HepG2 (cell line): Measurements from ENCODE around the gene MEIS1. TPM values are rescaled to one million over a fixed set of nuclear protein-coding genes. Genes with fewer than 3 reads are reported as not detected.

Source experiments
- ATAC-seq: fragments of 200-7000 bp; cut with Tn5 transposase; 3 replicates; pipeline ENCODE4 v1.9.1; 2020; ENCODE audit warnings: mild to moderate bottlenecking, moderate library complexity
- BruUV-seq: library from RNA; stranded (reverse); fragments of 400-500 nt; replicated peaks from 2 replicates; lab custom pipeline; 2021; lab: Mats Ljungman, UMichigan
- CTCF ChIA-PET: fragments of 300-600 bp; formaldehyde crosslinking; extraction: SDS; loops from one replicate; lab custom pipeline; 2021; ENCODE audit warnings: low total read pairs, inconsistent platforms, low intra/inter-chr PET ratio; lab: Yijun Ruan, JAX
- POLR2A ChIA-PET: fragments of 350-600 bp; sonication (Branson Sonifier 250); formaldehyde crosslinking; loops from one replicate; lab custom pipeline; 2020; ENCODE audit warnings: antibody characterized with exemption, inconsistent platforms; lab: Yijun Ruan, JAX
- DNase-seq: peaks from one replicate; pipeline ENCODE4 v3.0.0-alpha.2; 2015; ENCODE audit warnings: low spot score
- FAIRE-seq: peaks from 3 replicates; lab custom pipeline; 2011; peaks lifted over from hg19 to GRCh38; lab: Jason Lieb, UNC
- H2AFZ ChIP-seq: one replicate; pipeline ENCODE4 v1.6.1; 2011; ENCODE audit warnings: low read length, inconsistent platforms
- H3K27ac ChIP-seq: fragments of 300-600 bp; 3 replicates; pipeline ENCODE4 v1.8.0; 2011; ENCODE audit warnings: mixed run types, mild to moderate bottlenecking, mixed read lengths, low read length, inconsistent platforms; ENCODE audit not compliant: insufficient read depth; ENCODE audit errors: extremely low read length
- H3K27me3 ChIP-seq, 2 experiments: fragments of 200-600 bp in 1 of 2; 2 replicates in 1 of 2; 3 replicates in 1 of 2; pipeline versions ENCODE4 v1.6.0 to v1.8.0; 2011; ENCODE audit warnings: low read length in 2 of 2, mild to moderate bottlenecking in 2 of 2, moderate library complexity in 2 of 2, inconsistent platforms in 1 of 2; ENCODE audit not compliant: insufficient read depth in 2 of 2, control insufficient read depth in 1 of 2
- H3K36me3 ChIP-seq, 2 experiments: fragments of 200-600 bp in 1 of 2; replicated peaks in 1 of 2; 2 replicates in 1 of 2; 3 replicates in 1 of 2; pipeline versions ENCODE4 v1.5.1 to v1.8.0; 2011; ENCODE audit warnings: low read length in 2 of 2, inconsistent platforms in 1 of 2; ENCODE audit not compliant: insufficient read depth in 2 of 2, control insufficient read depth in 1 of 2
- H3K4me1 ChIP-seq: 2 replicates; pipeline ENCODE4 v1.5.1; 2012; ENCODE audit warnings: low read length, inconsistent platforms; ENCODE audit not compliant: insufficient read depth
- H3K4me2 ChIP-seq: 2 replicates; pipeline ENCODE4 v1.6.0; 2011; ENCODE audit warnings: low read depth, low read length, inconsistent platforms
- H3K4me3 ChIP-seq, 3 experiments: fragments of 200-600 bp in 1 of 3; sonication (generic), shearing (Covaris generic) in 1 of 3; replicated peaks in 1 of 3; 2 replicates each; pipeline ENCODE4 v1.5.1; 2011 to 2016; ENCODE audit warnings: low read length in 3 of 3, inconsistent platforms in 2 of 3, low read depth in 2 of 3, mild to moderate bottlenecking in 2 of 3, control low read depth in 1 of 3, mixed read lengths in 1 of 3; ENCODE audit not compliant: insufficient read depth in 1 of 3
- H3K79me2 ChIP-seq: one replicate; pipeline ENCODE4 v1.6.1; 2011; ENCODE audit warnings: low read length, inconsistent platforms; ENCODE audit not compliant: insufficient read depth
- H3K9ac ChIP-seq: 2 replicates; pipeline ENCODE4 v1.6.0; 2011; ENCODE audit warnings: mild to moderate bottlenecking, low read depth, low read length, inconsistent platforms; ENCODE audit not compliant: insufficient read depth
- H3K9me3 ChIP-seq: 2 replicates; pipeline ENCODE4 v1.5.1; 2012; ENCODE audit warnings: mild to moderate bottlenecking, low read length
- H4K20me1 ChIP-seq: 2 replicates; pipeline ENCODE4 v1.6.0; 2011; ENCODE audit warnings: inconsistent platforms, mild to moderate bottlenecking, low read length, moderate library complexity; ENCODE audit not compliant: insufficient read depth
- BCL6 ChIP-seq: IDR thresholded peaks from 2 replicates; pipeline ENCODE4 v1.6.1; 2016; ENCODE audit warnings: missing genetic modification reagents, missing compliant biosample characterization
- FOSL1 ChIP-seq: sonication (generic); formaldehyde crosslinking; IDR thresholded peaks from 2 replicates; pipeline ENCODE4 v1.9.0; 2021; ENCODE audit warnings: missing genetic modification reagents, borderline replicate concordance
- FOSL2 ChIP-seq: sonication (generic); formaldehyde crosslinking; IDR thresholded peaks from 2 replicates; pipeline ENCODE4 v1.4.0; 2020; ENCODE audit warnings: missing genetic modification reagents
- JUND ChIP-seq: sonication (generic); formaldehyde crosslinking; IDR thresholded peaks from 2 replicates; pipeline ENCODE4 v1.8.0; 2022; ENCODE audit warnings: mild to moderate bottlenecking, missing genetic modification reagents
- NR2F2 ChIP-seq: IDR thresholded peaks from 2 replicates; pipeline ENCODE4 v1.6.1; 2012; ENCODE audit warnings: low read depth, inconsistent platforms, borderline replicate concordance
- PBX3 ChIP-seq: sonication (generic); formaldehyde crosslinking; IDR thresholded peaks from 2 replicates; pipeline ENCODE4 v1.8.1; 2023; ENCODE audit warnings: missing genetic modification reagents, inconsistent platforms, borderline replicate concordance
- RBAK ChIP-seq: sonication (generic); formaldehyde crosslinking; IDR thresholded peaks from 2 replicates; pipeline ENCODE4 v1.5.1; 2020; ENCODE audit warnings: mild to moderate bottlenecking, missing genetic modification reagents
- SMARCC2 ChIP-seq: fragments of 450-650 bp; IDR thresholded peaks from 2 replicates; pipeline ENCODE4 v1.6.1; 2017; ENCODE audit warnings: antibody characterized with exemption, mild to moderate bottlenecking
- SOX13 ChIP-seq, 3 experiments: fragments of 450-650 bp in 1 of 3; sonication (generic) in 1 of 3; formaldehyde crosslinking in 1 of 3; IDR thresholded peaks in 2 of 3; conservative IDR thresholded peaks in 1 of 3; 2 replicates each; pipeline versions ENCODE4 v1.5.0 to v1.6.1; 2016 to 2020; ENCODE audit warnings: antibody characterized with exemption in 1 of 3, mild to moderate bottlenecking in 1 of 3, missing compliant biosample characterization in 1 of 3, missing genetic modification reagents in 1 of 3, moderate library complexity in 1 of 3
- SOX5 ChIP-seq: IDR thresholded peaks from 2 replicates; pipeline ENCODE4 v1.6.1; 2016; ENCODE audit warnings: borderline replicate concordance
- ZBTB25 ChIP-seq: IDR thresholded peaks from 2 replicates; pipeline ENCODE4 v1.6.1; 2018; ENCODE audit warnings: missing genetic modification reagents
- ZNF558 ChIP-seq: sonication (generic); formaldehyde crosslinking; IDR thresholded peaks from 2 replicates; pipeline ENCODE4 v1.9.0; 2022; ENCODE audit warnings: mild to moderate bottlenecking, missing genetic modification reagents, borderline replicate concordance
- ZNF598 ChIP-seq: sonication (generic); formaldehyde crosslinking; IDR thresholded peaks from 2 replicates; pipeline ENCODE4 v1.5.1; 2020; ENCODE audit warnings: mild to moderate bottlenecking, missing genetic modification reagents, borderline replicate concordance
- WGBS: methylation state at CpG from one replicate; pipeline ENCODE4 v1.1.6; 2017; ENCODE audit warnings: low lambda C conversion rate; 5-methylcytosine and 5-hydroxymethylcytosine counted together
- in situ Hi-C: cut with HindIII; loops from 2 replicates; pipeline ENCODE4 v1.10.0; 2017; ENCODE audit warnings: low pct_unique_long_range_greater_than_20kb; ENCODE audit not compliant: extremely low pct_ligation_motif_present
- intact Hi-C: fragments of 100-400 bp; cut with micrococcal nuclease; formaldehyde crosslinking; loops from one replicate; pipeline ENCODE4 v1.10.0; 2022; ENCODE audit not compliant: unreplicated experiment
- polyA plus RNA-seq, 8 experiments: library from polyadenylated mRNA; depleted of rRNA in 3 of 8; stranded (reverse) in 7 of 8; unstranded in 1 of 8; fragments of >200 nt; fragmentation: Illumina TruSeq in 4 of 8; extraction: Trizol in 4 of 8; gene quantifications; 2 replicates each; pipeline versions ENCODE4 v1.2.1 to v1.2.3, GENCODE V29; 2011 to 2016; ENCODE audit warnings: low read depth in 4 of 8, missing spikeins in 1 of 8, mixed read lengths in 1 of 8; ENCODE audit not compliant: insufficient read depth in 1 of 8
- total RNA-seq, 5 experiments: library from RNA; depleted of rRNA; stranded (reverse); fragments of >200 nt; fragmentation: Illumina TruSeq; extraction: Trizol; gene quantifications; 2 replicates each; pipeline ENCODE4 v1.2.3, GENCODE V29; 2016; ENCODE audit warnings: low read depth in 1 of 5
- TF ChIP-seq, protein P1 (sequence below): sonication (generic); formaldehyde crosslinking; IDR thresholded peaks from 2 replicates; pipeline ENCODE4 v1.8.1; 2022; ENCODE audit warnings: mild to moderate bottlenecking, missing genetic modification reagents
- TF ChIP-seq, protein P2 (sequence below): sonication (generic); formaldehyde crosslinking; IDR thresholded peaks from 2 replicates; pipeline ENCODE4 v1.5.1; 2020; ENCODE audit warnings: mild to moderate bottlenecking, missing genetic modification reagents

The MEIS1 gene
- total and polyA plus RNA-seq, 2 of the 13 experiments (the other 11 are each of a cell fraction or from before 2014, with no cell fraction given), result 3.8 to 6.0 TPM

DNA sequence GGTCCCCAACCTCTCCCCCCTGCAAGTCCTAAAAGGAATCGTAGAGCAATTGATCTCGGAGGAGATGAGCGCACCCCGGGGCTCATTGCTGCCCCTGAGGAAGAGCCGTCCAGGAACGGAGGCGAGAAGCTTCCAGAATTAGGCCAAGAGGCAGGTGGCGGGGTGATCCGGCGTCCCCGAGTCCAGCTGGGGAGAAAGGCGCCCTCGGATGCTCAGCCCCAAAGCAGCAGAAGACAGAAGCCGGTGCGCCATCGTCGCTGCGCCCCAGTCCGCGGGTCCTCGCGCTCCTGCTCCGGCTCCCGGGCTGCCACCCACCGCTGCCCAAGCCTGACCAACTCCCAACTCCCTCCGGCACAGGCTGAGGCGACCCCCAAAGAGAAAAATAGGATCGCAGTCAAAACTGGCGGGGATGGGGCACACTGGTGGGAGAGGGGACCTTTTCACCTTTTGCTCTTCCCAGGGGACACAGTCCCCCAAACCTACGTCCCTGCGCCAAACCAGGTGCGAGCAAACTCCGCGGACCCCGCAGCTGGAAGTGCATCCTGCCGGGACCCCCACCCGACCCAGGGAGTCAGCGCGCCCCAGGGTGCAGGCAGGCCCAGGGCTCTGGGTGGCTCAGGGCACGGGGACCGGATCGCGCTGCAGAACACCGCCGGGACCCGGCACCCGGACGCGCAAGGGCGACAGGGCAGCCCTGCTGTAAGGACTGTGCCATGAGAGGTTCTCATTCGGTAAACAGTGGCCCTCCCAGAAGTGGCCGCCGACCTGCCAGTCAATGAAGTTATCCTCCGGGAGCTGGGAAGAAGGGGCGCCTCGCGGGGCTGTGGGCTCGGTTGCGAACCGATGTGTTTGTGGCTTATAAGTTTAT, 8.4 kb upstream of the MEIS1 start (continued):
- TF ChIP-seq PBX3 (CRISPR knock-in tag) (no peak), NR2F2 (no peak), RBAK (CRISPR knock-in tag) (no peak), ZBTB25 (CRISPR knock-in tag) (no peak)
- TF ChIP-seq, protein P1, sequence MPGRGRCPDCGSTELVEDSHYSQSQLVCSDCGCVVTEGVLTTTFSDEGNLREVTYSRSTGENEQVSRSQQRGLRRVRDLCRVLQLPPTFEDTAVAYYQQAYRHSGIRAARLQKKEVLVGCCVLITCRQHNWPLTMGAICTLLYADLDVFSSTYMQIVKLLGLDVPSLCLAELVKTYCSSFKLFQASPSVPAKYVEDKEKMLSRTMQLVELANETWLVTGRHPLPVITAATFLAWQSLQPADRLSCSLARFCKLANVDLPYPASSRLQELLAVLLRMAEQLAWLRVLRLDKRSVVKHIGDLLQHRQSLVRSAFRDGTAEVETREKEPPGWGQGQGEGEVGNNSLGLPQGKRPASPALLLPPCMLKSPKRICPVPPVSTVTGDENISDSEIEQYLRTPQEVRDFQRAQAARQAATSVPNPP (CRISPR knock-in tag), result no peak

- no peak overlapping the region for H3K27ac ChIP-seq
- no peaks in the 10 kb centered on the region for H3K36me3 ChIP-seq
- FAIRE-seq (peak; percentile 39), ATAC-seq (peak; percentile 75), DNase-seq (peak; percentile 53)
- BruUV-seq, result no TSS peak
- no peak overlapping the region for H3K4me3 ChIP-seq
- H2AFZ ChIP-seq, result no peak overlapping the region
- CTCF ChIA-PET, result no interaction called here
- POLR2A ChIA-PET, result no interaction called here
- peaks cover 5 to 29% of the 10 kb centered on the region in 2 experiments for H3K27me3 ChIP-seq
- in situ Hi-C loops (loop anchor here (25.0 kb wide), 4 partner anchors 785 to 1610 kb away; no protein-coding TSS in a partner anchor), intact Hi-C loops (loop anchor here (5.0 to 10.0 kb wide), 2 partner anchors 785 to 1228 kb away; no protein-coding TSS in a partner anchor)
- WGBS, result 10% methylated on average over 9 of the region's 9 CpGs
- peaks cover 17% of the 10 kb centered on the region for H3K4me1 ChIP-seq
- no peaks in the 10 kb centered on the region for H3K9me3 ChIP-seq
- H4K20me1 ChIP-seq, result no peaks in the 10 kb centered on the region
- H3K79me2 ChIP-seq, result no peaks in the 10 kb centered on the region
- H3K4me2 ChIP-seq, result no peak overlapping the region
- H3K9ac ChIP-seq, result no peak overlapping the region
- TF ChIP-seq ZNF598 (CRISPR knock-in tag) (no peak), FOSL2 (peak; percentile 96), JUND (CRISPR knock-in tag) (peak; percentile 79), SOX5 (CRISPR knock-in tag) (peak; percentile 49; the same call in 1 of the 2 replicates), SMARCC2 (no peak), SOX13 (IDR thresholded peaks at IDR 0.05) (no peak), SOX13 (CRISPR knock-in tag; conservative IDR thresholded peaks at IDR 0.05 in 1 of 2, IDR thresholded peaks at IDR 0.05 in 1 of 2) (peak in 1 of 2 experiments; percentile 29; a peak in 1 of 4 replicates), BCL6 (CRISPR knock-in tag) (peak; percentile 60; the same call in 1 of the 2 replicates), FOSL1 (CRISPR knock-in tag) (peak; percentile 61; the same call in 1 of the 2 replicates), ZNF558 (CRISPR knock-in tag) (no peak)
- TF ChIP-seq, protein P2, sequence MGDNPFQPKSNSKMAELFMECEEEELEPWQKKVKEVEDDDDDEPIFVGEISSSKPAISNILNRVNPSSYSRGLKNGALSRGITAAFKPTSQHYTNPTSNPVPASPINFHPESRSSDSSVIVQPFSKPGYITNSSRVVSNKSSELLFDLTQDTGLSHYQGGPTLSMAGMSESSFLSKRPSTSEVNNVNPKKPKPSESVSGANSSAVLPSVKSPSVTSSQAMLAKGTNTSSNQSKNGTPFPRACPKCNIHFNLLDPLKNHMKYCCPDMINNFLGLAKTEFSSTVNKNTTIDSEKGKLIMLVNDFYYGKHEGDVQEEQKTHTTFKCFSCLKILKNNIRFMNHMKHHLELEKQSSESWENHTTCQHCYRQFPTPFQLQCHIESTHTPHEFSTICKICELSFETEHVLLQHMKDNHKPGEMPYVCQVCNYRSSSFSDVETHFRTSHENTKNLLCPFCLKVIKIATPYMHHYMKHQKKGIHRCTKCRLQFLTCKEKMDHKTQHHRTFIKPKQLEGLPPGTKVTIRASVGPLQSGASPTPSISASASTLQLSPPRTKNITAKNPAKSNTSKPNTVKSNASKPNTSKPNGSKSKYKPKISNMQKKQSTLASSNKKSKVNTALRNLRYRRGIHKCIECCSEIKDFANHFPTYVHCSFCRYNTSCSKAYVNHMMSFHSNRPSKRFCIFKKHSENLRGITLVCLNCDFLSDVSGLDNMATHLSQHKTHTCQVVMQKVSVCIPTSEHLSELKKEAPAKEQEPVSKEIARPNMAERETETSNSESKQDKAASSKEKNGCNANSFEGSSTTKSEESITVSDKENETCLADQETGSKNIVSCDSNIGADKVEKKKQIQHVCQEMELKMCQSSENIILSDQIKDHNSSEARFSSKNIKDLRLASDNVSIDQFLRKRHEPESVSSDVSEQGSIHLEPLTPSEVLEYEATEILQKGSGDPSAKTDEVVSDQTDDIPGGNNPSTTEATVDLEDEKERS (CRISPR knock-in tag), result no peak
Observed at GRCh38 chr2:66427300-66427699, 7.6 kb upstream of the MEIS1 start.
